Breast epithelium (tissue), 4 donors: ENCODE data around the gene SUCO. TPM values are rescaled to one million over a fixed set of nuclear protein-coding genes. Genes with fewer than 3 reads are reported as not detected.

Source experiments
- DNase-seq, 2 donors: peaks; one replicate each; pipeline ENCODE4 v3.0.0-alpha.2; 2019; ENCODE audit warnings: low spot score in 2 of 2
- H3K27ac ChIP-seq, 2 donors: fragments of 200-600 bp; sonication (generic) in 1 of 2; one replicate each; pipeline ENCODE4 v1.5.1; 2016 to 2019; ENCODE audit warnings: mild to moderate bottlenecking in 1 of 2
- H3K27me3 ChIP-seq, 2 donors: fragments of 200-600 bp; sonication (generic) in 1 of 2; one replicate each; pipeline versions ENCODE4 v1.5.1 to v1.6.0; 2017 to 2019; ENCODE audit warnings: control low read depth in 1 of 2, mild to moderate bottlenecking in 1 of 2
- H3K36me3 ChIP-seq: fragments of 200-600 bp; one replicate; pipeline ENCODE4 v1.5.1; 2019
- H3K4me1 ChIP-seq, 2 donors: fragments of 200-600 bp; sonication (generic); one replicate each; pipeline ENCODE4 v1.5.1; 2016 to 2019; ENCODE audit warnings: control low read depth in 1 of 2
- H3K4me3 ChIP-seq, 3 donors: fragments of 200-600 bp; sonication (generic); 1 replicate in 2 of 3; 2 replicates in 1 of 3; pipeline ENCODE4 v1.5.1; 2016 to 2019; ENCODE audit warnings: mild to moderate bottlenecking in 3 of 3, moderate library complexity in 2 of 3
- H3K9me3 ChIP-seq, 2 donors: fragments of 200-600 bp; sonication (generic) in 1 of 2; one replicate each; pipeline ENCODE4 v1.5.1; 2016 to 2019; ENCODE audit warnings: control low read depth in 1 of 2
- POLR2A ChIP-seq: fragments of 450-650 bp; IDR thresholded peaks from one replicate; pipeline ENCODE4 v1.6.1; 2016; ENCODE audit warnings: antibody characterized with exemption, mild to moderate bottlenecking, moderate library complexity
- POLR2AphosphoS5 ChIP-seq, 3 donors: sonication (generic); formaldehyde crosslinking; IDR thresholded peaks; one replicate each; pipeline ENCODE4 v1.6.1; 2017; ENCODE audit warnings: antibody characterized with exemption in 3 of 3
- intact Hi-C: fragments of 100-400 bp; cut with DNase I; formaldehyde crosslinking; loops from one replicate; pipeline ENCODE4 v1.15.1; 2023; ENCODE audit warnings: low total_unique reads
- total RNA-seq, 3 donors: library from RNA; depleted of rRNA; stranded (reverse); fragments of >200 nt; gene quantifications; one replicate each; pipeline ENCODE4 v1.1.0, GENCODE V29; 2016
- TF ChIP-seq, protein P1 (sequence below), 3 donors: fragments of 450-650 bp; IDR thresholded peaks; one replicate each; pipeline ENCODE4 v1.5.1; 2016 to 2017; ENCODE audit warnings: antibody characterized with exemption in 3 of 3, mild to moderate bottlenecking in 3 of 3, moderate library complexity in 3 of 3

SUCO gene
- total RNA-seq, 3 donors from 2014 or later = 29.6 to 70.8 (median 43.9) TPM

DNA sequence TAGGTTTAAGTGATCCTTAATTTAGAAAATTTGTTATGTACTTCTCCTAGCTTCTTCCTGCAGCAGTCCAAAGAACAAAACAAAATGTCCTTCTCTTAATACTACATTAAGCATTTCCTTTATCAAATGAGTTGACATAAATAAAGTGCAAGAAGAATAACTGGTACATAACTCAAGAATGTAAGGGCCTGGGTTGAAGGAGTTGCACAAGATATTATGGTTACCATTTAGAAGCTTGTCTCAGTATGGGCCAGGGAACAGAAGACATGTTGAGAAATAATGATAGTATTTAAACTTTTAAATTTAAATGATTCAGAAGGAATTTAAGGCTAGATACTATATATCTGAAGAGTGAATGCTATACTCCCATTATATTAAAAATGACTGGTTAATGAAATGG lies 23.5 kb downstream of the SUCO start:
- Histone ChIP-seq H3K36me3 (no peaks in the 10 kb centered on the region), H3K4me3 (no peak overlapping the region), H3K9me3 (no peaks in the 10 kb centered on the region), H3K4me1 (no peaks in the 10 kb centered on the region), H3K27me3 (no peaks in the 10 kb centered on the region), H3K27ac (no peak overlapping the region)
- no peak for TF ChIP-seq POLR2AphosphoS5 (IDR thresholded peaks at IDR 0.05)
- intact Hi-C loops = no loop called here
- no peak for DNase-seq

DNA sequence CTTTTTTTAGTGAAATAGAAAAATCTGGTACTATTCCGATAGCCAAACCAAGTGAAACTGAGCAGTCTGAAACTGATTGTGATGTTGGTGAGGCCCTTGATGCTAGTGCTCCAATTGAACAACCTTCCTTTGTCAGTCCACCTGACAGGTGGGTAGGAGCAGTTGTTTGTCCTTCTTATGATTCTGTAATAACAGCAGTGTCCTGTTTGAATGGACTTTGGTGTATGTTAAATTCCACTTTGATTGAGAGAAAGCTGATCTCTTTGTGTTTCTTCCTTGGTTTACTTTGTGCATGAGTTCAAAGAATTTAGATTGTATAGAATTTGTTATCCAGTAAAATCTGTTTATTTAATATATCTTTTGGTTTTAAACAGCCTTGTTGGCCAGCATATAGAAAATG lies 24.3 kb downstream of the SUCO start:
- no peaks in the 10 kb centered on the region for H3K36me3 ChIP-seq
- intact Hi-C loops = no loop called here
- H3K9me3 ChIP-seq = no peaks in the 10 kb centered on the region
- no peaks in the 10 kb centered on the region for H3K27me3 ChIP-seq
- H3K4me1 ChIP-seq = no peaks in the 10 kb centered on the region
- H3K4me3 ChIP-seq = no peak overlapping the region
- DNase-seq = no peak
- TF ChIP-seq POLR2A = no peak
- no peak for TF ChIP-seq POLR2AphosphoS5 (IDR thresholded peaks at IDR 0.05)
- TF ChIP-seq, protein P1, sequence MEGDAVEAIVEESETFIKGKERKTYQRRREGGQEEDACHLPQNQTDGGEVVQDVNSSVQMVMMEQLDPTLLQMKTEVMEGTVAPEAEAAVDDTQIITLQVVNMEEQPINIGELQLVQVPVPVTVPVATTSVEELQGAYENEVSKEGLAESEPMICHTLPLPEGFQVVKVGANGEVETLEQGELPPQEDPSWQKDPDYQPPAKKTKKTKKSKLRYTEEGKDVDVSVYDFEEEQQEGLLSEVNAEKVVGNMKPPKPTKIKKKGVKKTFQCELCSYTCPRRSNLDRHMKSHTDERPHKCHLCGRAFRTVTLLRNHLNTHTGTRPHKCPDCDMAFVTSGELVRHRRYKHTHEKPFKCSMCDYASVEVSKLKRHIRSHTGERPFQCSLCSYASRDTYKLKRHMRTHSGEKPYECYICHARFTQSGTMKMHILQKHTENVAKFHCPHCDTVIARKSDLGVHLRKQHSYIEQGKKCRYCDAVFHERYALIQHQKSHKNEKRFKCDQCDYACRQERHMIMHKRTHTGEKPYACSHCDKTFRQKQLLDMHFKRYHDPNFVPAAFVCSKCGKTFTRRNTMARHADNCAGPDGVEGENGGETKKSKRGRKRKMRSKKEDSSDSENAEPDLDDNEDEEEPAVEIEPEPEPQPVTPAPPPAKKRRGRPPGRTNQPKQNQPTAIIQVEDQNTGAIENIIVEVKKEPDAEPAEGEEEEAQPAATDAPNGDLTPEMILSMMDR (IDR thresholded peaks at IDR 0.05) = no peak
- no peak overlapping the region for H3K27ac ChIP-seq

GRCh38 chr1:172559572-172560210 lies 26.7 kb downstream of the SUCO start:
- TF ChIP-seq, protein P1 (IDR thresholded peaks at IDR 0.05) = no peak
- TF ChIP-seq POLR2A = no peak
- TF ChIP-seq POLR2AphosphoS5 (IDR thresholded peaks at IDR 0.05) = no peak
- no peaks in the 10 kb centered on the region for H3K36me3 ChIP-seq
- intact Hi-C loops = no loop called here
- no peak overlapping the region for H3K27ac ChIP-seq
- no peak overlapping the region for H3K4me3 ChIP-seq
- H3K27me3 ChIP-seq = no peaks in the 10 kb centered on the region
- no peaks in the 10 kb centered on the region for H3K9me3 ChIP-seq
- no peaks in the 10 kb centered on the region for H3K4me1 ChIP-seq
- DNase-seq = no peak

DNA sequence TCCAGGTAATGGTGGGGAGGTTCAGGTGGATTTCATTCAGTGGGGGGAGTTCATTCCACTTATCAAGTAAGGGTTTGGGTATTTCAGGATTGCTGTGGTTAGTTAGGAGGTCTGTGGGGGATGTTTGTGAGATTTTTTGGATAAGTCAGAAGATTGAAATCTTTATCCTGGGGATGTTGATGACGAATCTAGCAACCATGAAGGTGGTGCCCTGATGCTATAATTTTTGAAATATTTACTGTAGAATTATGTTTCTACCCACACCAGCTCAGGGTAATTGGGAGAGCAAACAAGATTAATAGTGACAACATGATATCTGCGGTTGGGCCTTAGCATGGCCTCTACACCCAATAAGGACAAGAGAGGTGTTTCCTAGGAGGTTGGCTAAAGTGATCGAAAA lies 28.3 kb downstream of the SUCO start:
- intact Hi-C loops = no loop called here
- DNase-seq = no peak
- H3K27ac ChIP-seq = no peak overlapping the region
- no peak overlapping the region for H3K4me3 ChIP-seq
- H3K9me3 ChIP-seq = no peaks in the 10 kb centered on the region
- no peaks in the 10 kb centered on the region for H3K4me1 ChIP-seq
- no peak for TF ChIP-seq POLR2A
- no peak for TF ChIP-seq POLR2AphosphoS5 (IDR thresholded peaks at IDR 0.05)
- TF ChIP-seq, protein P1 (IDR thresholded peaks at IDR 0.05) = no peak
- no peaks in the 10 kb centered on the region for H3K27me3 ChIP-seq
- no peaks in the 10 kb centered on the region for H3K36me3 ChIP-seq

DNA sequence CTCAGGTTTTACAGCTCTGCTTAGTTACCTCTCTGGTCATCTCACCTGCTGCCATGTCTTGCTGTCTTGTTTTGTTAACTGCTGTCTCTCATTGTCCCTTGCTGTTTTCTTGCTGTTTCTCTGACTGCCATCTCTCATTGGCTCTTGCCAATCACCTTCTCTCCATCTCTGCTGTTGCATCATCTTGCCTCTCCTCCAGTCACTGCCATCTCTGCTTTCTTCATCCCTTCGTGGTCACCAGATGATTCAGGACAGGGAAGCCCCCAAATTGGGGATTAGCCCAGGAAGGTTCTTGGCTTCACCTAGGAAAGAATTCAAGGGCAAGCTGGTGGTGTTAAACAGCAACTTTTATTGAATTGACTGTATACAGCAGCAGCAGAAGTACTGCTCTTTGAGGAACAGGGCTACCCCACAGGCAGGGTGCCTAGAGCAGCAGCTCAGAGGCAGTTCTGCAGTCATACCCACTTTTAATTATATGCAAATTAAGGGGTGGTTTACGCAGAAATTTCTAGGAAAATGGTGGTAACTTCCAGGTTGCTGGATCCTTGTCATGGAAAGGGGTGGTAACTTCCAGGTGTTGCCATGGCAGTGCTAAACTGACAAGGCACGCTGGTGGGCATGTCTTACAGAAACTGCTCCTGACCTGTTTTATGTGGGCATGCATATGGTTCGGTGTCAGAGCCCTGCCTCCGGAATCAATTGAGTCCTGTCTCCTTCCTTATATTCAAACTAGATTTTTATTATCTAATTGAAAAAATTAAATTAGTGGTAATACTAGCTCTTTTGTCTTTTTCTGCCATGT lies 33.4 kb downstream of the SUCO start:
- Histone ChIP-seq H3K27ac (no peak overlapping the region), H3K36me3 (no peaks in the 10 kb centered on the region), H3K4me3 (no peak overlapping the region), H3K9me3 (no peaks in the 10 kb centered on the region), H3K4me1 (no peaks in the 10 kb centered on the region), H3K27me3 (no peaks in the 10 kb centered on the region)
- intact Hi-C loops = no loop called here
- DNase-seq = no peak
- TF ChIP-seq POLR2AphosphoS5 (IDR thresholded peaks at IDR 0.05) = no peak
- TF ChIP-seq, protein P1 (IDR thresholded peaks at IDR 0.05) = no peak
- TF ChIP-seq POLR2A = no peak
